ENCODE measurements around the gene LYRM2.

Gene LYRM2

DNA sequence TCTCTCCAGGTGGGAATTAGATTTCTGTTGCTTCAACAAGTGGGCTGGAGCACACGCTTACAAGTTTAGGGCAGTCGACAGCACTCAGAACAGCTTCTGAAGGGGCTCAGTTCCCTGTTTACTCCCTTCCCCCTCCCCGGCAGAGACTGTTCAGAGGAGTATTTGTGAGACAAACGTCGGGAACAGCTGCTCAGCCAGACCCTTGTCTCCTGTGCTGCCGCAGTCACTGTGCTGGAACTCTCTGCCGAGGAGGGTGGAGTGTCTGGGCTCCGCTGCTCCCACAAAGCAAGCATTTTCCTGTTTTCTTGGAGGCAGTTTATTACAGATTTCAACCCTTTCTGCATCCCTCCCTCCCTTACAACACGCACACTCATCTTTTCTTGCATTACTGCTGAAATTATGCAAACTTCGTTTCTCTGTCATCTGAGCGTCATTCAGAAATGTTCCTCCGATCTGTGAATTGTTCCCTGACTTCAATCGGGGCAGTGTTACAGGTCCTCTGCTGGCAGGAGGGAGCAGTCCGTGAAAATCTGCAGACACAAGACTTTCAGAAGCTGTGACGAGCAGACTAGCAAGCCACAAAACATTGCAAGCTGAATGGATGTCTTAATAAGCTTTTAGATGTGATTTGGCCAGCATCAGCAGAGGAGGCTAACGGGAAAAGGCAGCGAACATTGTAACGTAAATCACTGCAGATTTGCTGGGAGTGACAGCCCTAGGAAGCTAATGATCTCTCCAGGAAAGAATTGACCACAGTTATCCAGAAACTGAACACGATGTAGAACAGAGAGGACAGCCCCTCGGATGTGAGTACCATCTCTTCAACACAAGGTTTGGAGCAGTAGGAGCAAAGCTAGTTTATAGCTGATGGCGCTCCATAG is 76.2 kb downstream of the LYRM2 start:
- no peak for DNase-seq (ENCODE audit: low read depth in 1 of 2, low spot score in 1 of 2)

DNA sequence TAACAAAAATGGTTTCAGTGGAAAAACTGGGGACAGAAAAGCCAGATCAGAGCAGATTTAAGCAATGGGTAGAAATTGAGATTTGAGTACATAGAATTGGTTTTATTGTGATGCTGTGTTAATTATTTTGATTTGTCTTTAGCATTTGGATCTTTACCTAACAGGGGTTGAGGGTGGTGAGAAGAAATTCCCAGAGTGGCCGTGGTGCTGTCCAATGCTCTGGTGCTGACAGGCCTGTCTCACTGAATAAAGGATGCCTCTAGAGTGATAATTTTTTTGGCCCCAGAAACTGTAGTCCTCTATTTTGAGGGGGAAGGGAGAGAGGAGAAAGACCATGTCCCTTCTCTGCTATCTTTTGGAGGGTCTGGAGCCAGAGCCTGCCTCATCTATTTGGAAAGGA is 79.1 kb downstream of the LYRM2 start:
- no peak for DNase-seq (ENCODE audit: low read depth in 1 of 2, low spot score in 1 of 2)

GRCh38 chr6:89555806-89556205 is 82.7 kb downstream of the LYRM2 start:
- DNase-seq (ENCODE audit: low read depth in 1 of 2, low spot score in 1 of 2), result no peak

DNA sequence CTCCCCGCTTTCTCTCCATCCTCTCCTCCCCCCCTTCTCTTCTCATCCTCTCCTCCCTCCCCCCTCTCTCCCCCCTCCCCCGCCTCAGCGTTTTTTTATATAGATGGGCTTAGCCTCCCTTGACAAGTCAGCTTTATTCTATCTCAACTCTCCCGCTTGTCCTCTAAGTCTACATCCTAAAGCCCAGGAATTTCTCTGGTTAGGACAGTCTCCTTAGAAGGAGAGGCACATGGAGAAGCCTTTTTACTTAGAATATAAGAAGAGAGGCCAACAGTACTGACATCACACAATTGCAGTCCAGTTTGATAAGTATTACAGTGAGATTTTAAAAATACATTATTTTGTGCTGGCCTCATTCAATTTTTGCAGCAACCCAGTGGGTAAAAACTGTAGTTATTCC is 83.5 kb downstream of the LYRM2 start:
- no peak for DNase-seq (ENCODE audit: low read depth in 1 of 2, low spot score in 1 of 2)

GRCh38 chr6:89554106-89554505 is 84.4 kb downstream of the LYRM2 start:
- DNase-seq (ENCODE audit: low read depth in 1 of 2, low spot score in 1 of 2), result no peak

DNA sequence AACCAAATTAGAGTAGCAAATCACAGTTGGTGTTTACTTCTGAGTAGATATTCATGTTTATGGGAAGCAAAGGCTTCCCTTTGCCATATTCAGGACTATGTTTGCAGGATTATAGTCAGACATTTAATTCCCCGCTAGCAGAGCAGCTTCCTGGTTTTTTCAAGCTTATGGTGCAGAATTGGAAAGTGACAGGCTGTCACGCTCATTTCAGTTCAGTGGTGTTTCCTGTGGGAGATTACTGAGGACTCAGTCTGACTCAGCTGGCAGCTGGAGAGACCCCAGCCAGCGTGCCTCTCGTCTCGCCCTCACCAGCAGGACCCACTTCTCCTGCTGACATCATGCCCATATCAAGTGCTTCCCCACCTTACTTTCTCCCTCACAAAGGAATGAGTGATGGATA is 85.1 kb downstream of the LYRM2 start:
- no peak for DNase-seq (ENCODE audit: low read depth in 1 of 2, low spot score in 1 of 2)

DNA sequence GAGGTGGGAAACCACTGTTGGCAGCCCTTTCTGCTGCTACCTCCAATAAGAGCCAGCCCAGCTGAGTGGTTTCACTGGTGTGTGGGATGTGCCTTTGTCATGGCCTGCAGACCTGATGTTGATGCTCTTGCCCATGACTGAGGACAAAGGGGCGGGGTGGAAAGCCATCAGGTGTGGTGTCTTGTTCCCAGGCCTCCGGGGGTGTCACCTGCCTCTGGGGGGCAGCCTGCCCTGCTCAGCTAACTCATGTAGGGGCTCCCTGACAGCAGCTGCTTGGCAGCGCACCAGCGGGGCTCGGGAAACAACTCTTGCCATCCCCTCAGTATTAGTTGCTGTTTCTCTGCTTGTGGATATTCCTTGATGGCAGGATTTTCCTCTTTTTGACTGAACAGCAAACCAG is 91.3 kb downstream of the LYRM2 start:
- no peak for DNase-seq (ENCODE audit: low read depth in 1 of 2, low spot score in 1 of 2)

GRCh38 chr6:89542866-89543265 is 95.7 kb downstream of the LYRM2 start:
- no peak for DNase-seq (ENCODE audit: low read depth in 1 of 2, low spot score in 1 of 2)

DNA sequence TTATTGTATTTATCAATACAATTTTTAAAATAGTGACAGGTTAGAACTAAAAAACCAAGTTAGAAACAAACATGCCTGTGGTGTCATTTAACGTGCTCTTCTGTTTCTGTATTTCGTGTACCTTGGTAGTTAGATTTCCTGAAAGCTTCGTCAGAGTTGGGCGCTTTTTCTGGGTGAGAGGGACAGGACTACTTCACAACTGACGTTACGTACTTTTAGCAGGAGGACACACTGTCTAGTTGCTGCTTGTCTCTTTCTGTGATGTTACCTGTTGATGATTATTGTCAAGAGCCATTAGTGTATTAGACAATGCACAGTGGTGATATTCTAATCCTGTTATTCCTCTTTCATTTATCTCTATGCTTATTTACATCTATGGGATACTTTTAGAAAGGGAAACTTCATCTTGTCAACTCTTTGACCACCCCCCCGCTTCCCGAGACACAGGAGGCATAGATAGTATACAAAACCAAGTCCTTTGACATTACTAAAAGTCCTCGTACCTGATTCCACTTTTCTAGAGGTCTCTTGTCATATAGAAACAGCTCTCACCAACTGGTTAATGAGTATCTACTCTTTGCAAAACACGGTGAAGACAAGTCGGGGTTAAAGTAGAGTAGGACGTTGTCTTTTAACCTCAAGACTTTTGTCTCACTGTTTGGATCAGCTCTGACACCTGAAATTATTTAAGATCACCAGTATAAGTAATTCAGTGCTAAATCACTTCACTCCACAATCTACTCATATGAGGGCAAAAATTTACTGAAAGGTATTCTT is 96.3 kb downstream of the LYRM2 start:
- no peak for DNase-seq (ENCODE audit: low read depth in 1 of 2, low spot score in 1 of 2)

- DNase-seq (ENCODE audit: low read depth in 1 of 2, low spot score in 1 of 2), result no peak
These were observed 98.8 kb downstream of the LYRM2 start for GRCh38 chr6:89539779-89540178.

DNA sequence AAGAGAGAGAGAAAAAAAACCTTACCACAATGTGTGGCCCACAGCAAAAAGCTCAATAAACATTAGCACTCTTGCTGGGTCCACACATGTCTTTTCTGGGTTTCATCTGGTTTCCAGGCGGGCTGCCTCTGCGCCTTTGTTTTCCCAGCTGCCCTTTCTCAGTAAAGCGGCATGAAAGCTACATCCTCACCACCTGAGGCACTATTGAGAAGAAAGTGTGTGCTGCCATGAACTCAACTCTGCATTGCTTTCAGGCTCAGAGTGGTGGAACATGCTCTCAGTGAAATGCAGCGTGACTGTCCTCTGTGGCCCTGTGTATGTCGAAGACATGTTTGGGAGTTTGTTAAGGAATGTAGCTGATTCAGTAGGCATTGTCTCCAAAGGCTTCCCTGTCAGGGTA is 102.3 kb downstream of the LYRM2 start:
- no peak for DNase-seq (ENCODE audit: low read depth in 1 of 2, low spot score in 1 of 2)

- no peak for DNase-seq (ENCODE audit: low read depth in 1 of 2, low spot score in 1 of 2)
These were observed 107.6 kb downstream of the LYRM2 start for GRCh38 chr6:89530982-89531381.

- DNase-seq (ENCODE audit: low read depth in 1 of 2, low spot score in 1 of 2), result no peak
These were observed 109.7 kb downstream of the LYRM2 start for GRCh38 chr6:89528866-89529265.

DNA sequence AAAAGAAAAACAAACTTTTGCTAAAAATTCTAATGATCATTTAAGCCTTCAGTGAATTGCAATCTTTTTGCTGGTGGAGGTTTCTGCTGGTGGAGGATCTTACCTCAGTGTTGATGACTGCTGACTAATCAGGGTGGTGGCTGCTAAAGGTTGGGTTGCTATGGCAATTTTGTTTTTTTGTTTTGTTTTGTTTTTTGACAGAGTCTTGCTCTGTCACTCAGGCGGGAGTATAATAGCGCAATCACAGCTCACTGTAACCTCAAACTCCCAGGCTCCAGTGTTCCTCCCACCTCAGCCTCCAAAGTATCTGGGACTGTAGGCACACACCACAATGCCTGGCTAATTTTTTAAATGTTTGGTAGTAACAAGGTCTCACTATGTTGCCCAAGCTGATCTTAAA is 110.9 kb downstream of the LYRM2 start:
- DNase-seq (ENCODE audit: low read depth in 1 of 2, low spot score in 1 of 2), result no peak

DNA sequence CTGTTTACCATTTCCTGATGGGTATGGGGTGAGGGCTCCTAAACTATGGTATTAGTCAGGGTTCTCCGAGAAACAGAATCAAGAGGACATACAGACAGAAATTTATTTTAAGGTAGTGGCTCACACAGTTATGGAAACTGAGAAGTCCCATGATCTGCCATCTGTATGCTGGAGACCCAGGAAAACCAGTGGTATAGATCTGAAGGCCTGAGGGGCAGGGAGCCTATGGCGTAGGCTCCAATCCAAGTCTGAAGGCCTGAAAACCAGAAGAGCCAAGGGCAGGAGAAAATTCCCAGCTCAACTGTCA is 112.0 kb downstream of the LYRM2 start:
- DNase-seq (ENCODE audit: low read depth in 1 of 2, low spot score in 1 of 2), result no peak

DNA sequence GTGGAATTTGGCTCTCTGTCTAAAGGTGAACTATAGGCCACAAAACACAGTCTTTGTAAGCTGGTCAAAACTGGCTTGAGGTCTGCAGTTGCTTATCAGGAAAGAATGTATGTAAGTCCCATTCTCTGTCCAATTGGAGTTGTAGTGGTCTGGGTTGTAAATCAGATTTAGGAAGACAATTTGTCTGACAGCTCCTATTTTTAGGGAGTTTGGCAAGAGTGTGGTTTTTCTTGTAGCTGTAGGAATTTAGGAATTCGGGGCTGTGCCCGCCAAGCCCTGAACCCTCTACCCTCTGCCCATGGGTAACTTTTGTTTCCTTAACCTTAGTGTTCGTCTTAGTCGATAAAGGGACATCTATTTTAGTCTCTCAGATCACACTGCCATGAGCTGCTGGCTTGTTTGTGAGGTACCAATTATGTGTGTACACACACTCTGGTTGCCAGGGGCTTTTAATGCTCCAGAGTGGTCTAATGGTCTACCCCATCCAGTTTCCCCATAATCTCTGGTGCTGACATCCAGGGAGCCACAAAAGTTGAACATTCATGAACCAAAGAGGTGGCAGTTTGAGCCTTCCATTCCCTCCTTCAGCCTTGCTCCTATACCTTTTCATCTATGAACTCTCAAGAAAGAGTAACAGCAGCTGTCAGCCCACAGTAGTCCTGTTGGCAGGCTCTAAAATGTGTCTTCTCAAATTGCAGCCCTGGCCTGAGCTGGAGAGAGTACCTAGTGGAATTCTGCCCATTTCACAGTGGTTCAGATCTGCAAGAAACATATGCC is 112.6 kb downstream of the LYRM2 start:
- no peak for DNase-seq (ENCODE audit: low read depth in 1 of 2, low spot score in 1 of 2)

DNA sequence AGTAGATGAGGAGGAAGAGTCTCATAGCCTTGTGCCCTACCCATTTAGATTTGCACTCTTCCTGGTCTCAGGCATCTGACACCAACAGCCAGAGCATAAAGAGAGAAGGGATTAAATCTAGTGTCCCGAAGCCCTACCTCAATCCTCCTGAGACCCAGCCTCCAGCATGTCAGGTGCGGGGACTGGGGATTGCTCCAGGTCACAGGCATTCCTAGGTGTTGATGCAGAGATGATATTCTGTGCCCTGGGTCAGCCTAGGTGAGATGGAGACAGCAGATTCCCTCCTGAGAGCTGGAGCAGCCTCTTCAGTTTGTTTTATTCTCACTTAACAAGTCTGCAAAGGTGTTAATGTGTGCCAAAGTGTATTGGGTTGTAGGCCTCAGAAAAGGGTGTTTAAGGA is 115.8 kb downstream of the LYRM2 start:
- DNase-seq (ENCODE audit: low read depth in 1 of 2, low spot score in 1 of 2), result no peak

- no peak for DNase-seq (ENCODE audit: low read depth in 1 of 2, low spot score in 1 of 2)
These were observed 117.8 kb downstream of the LYRM2 start for GRCh38 chr6:89520736-89521135.

DNA sequence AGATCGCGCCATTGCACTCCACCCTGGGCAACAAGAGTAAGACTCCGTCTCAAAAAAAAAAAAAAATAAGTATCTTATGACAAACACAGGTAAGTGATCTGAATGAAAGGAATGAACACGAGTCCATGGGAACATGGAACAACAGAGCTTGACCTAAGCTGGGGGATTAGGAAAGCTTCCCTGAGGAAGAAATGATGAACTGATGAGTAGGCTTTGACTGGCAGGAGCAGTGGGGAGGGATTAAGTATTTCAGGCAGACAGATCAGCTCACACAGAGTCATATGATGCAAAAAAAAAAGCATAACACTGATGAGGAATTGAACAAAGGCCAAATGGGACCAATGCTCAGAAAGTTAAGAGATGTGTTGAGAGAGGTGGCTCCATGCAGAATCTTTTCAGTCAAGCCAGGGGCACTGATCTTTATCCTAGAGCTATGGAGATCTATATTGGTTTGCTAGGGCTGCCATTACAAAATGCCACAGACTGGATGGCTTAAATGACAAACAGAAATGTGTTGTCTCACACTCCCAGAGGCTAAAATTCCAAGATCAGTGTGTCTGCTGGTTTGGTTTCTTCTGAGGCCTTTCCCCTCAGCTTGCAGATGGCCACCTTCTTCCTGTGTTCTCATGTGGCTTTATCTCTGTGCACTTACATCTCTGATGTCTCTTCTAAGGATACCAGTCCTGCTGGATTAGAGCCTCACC is 120.0 kb downstream of the LYRM2 start:
- no peak for DNase-seq (ENCODE audit: low read depth in 1 of 2, low spot score in 1 of 2)

Measured in activated CD4-positive, alpha-beta T cell treated with anti-CD3 and anti-CD28 coated beads, Interleukin-2, amount 50 U/mL, for 24 hours (primary cell).